ENCODE results near the gene LST1.
A peak's percentile ranks its signal among the peaks of the same experiment; 100 is the strongest.

LST1 gene

DNA sequence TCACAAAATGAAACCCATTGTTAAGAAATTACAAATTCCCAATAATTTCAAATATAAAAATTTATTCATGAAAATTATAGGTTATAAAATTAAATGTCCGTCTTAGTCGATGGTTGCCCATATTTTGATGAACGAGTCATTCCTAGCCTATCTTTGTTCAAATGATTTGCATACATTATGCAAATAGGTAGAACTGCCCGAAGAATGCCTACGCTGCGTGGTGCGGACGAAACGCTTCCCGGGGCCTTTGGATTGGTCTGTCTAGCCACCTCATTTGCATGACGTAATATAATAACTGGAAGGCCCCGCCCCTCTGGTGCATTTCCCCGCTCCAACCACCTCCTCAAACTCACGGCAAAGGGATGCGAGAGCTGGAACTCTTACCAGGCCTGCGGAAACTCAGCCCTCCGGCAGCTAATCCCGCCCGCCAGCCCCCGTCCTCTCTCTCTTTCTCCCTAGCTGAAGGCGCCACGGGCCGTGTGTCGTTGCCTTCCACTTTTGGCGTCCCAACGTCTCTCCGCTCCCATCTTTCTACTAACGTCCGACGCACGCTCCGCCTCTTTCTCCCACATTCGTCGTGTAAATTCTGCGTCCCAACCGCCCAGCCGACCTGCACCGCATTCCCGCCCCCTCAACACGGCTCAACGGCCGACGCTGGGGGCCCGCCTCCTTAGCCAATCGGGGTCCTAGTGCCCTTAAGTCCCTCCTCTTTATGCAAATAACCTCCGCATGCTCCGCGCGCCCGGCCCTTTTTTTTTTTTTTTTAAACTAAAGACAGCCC lies 33.9 kb downstream of the LST1 start:
- DNase-seq (ENCODE audit: low read depth in 1 of 2, low spot score in 1 of 2): peak; percentile 92 to 94

DNA sequence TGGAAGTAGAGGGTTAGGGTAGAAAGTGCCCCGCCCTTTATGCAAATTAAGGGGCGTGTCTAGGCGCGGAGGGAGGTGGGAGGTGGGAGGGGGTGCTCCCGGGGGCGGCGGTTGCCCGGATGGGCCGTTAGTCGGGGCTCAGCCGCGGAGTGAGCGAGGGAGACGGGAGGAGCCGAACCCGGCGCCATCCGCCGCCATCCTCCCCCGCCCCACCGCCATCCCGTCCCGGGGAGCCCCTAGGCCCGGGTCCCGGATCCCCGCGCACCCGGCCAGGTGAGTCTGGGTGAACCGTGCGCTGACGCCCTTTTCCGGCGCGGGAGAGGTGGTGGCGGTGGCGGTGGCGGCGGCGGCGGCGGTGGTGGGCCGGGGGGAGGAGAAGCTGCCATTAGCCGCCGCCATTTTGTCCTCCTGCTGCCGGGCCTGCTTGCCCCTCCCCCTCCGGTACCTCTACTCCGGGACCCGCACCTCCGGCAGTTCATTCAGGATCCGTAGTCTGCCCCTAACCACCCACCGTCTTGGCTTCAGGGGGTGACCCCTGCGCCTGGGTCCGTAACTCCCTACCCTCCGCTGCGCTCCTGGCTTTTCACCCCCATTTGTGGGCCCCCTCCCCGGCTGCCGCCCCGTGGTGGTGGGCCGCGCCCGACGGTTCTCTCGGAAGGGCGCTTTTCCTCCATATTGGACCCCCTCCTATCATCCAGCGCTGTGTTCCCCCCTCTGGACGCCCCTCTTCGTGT lies 34.7 kb downstream of the LST1 start, which contains the start of gene PRRC2A:
TSS of gene PRRC2A (plus strand) at position 130 of the 734 bp plus-strand sequence. CDS start 2,075 bp downstream, outside the sequence.
- peak in 1 of 2 donors; percentile 62 for DNase-seq (ENCODE audit: low read depth in 1 of 2, low spot score in 1 of 2)

DNA sequence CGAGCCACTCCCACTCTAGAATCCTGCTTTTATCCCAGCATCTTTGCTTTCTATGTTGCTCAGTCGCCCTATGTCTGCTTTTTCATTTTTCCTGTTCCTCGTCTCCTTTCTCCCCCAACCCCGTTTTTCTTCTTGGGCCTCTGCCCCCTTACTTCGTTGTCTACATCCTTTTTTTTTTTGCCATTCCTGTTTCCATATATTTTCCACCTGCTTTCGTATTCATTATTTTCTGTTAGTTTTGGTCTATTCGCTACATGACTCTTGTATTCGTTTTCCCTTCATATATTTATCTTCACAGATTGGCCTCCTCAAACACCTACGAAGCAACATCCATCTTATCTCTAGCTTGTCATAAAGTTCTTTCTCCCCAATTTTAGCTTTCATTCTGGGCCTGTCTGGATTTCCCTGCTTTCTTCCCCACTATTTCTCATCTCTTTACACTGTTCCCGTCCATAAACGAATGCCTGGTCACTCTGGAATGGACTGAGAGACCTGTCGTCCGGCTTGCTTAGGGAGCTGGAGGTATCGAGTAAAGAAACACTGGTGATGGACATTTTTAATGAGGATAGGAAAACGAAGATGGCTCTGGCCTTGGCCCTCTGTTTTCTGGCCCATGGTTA lies 35.4 kb downstream of the LST1 start:
- no peak for DNase-seq (ENCODE audit: low read depth in 1 of 2, low spot score in 1 of 2)

DNA sequence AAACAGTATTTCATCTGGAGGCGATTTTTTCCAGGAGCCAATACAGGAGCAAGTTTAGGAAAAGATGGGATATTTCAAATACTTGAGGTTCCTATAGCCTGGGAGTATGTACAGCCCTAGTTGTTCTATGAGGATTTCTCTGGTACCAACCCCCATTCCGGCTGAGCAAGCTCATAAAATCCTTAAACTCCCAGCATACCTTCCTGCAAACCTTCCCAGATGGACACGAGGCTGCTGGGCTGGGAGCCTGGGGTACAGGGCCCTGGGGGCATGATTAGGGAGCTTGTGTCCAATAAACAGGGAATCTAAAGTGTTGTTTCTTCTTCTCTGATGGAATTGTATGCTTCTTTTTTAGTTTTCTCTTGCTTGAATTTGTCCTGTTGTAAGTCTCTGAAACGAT lies 35.9 kb downstream of the LST1 start:
- no peak for DNase-seq (ENCODE audit: low read depth in 1 of 2, low spot score in 1 of 2)

DNA sequence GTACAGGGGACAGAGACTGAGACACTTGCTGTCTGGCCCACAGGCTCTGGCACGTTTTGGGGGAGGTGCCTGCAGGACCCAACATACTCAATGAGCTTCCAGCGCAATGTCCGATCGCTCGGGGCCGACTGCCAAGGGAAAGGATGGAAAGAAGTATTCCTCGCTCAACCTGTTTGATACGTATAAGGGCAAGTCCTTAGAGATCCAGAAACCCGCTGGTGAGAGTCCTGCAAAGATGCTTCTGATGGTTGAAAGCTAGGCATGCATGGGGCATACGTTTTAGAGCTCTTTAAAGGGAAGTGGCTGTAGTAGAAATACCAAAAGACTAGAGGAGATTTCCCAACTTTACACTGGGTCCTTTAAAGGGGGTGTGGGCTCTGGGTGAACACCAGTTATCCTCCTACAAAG lies 36.6 kb downstream of the LST1 start:
- no peak for DNase-seq (ENCODE audit: low read depth in 1 of 2, low spot score in 1 of 2)

DNA sequence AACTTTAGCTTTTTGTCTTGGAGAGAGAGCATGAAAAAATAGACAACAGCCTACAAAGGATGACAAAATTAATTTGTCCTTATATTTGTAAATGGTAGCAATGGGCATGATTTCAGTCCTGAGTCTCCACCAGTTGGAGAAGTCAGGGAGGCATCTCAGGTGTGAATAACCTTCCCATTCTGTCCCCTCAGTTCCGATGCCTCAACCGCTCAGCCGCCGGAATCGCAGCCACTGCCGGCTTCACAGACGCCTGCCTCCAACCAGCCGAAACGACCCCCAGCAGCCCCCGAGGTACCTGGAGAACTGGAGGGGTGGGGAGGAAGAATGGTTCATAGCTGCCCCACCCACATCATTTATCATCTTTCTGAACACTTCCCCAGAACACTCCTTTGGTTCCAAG lies 38.0 kb downstream of the LST1 start:
- no peak for DNase-seq (ENCODE audit: low read depth in 1 of 2, low spot score in 1 of 2)

DNA sequence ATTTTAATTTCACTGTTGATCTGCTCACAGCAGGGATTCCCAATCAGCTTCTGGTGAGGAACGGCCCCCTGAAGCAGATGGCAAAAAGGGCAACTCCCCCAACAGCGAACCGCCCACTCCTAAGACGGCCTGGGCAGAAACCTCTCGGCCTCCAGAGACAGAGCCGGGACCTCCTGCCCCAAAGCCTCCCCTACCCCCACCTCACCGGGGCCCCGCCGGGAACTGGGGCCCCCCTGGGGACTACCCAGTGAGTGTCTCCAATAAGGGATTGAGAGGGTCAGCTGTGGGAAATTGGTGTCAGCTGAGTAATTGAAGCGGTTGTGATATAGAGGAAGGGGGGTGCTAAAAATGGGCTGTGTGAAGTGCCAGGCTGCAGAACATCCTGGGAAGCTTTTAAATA lies 40.9 kb downstream of the LST1 start:
- no peak for DNase-seq (ENCODE audit: low read depth in 1 of 2, low spot score in 1 of 2)

DNA sequence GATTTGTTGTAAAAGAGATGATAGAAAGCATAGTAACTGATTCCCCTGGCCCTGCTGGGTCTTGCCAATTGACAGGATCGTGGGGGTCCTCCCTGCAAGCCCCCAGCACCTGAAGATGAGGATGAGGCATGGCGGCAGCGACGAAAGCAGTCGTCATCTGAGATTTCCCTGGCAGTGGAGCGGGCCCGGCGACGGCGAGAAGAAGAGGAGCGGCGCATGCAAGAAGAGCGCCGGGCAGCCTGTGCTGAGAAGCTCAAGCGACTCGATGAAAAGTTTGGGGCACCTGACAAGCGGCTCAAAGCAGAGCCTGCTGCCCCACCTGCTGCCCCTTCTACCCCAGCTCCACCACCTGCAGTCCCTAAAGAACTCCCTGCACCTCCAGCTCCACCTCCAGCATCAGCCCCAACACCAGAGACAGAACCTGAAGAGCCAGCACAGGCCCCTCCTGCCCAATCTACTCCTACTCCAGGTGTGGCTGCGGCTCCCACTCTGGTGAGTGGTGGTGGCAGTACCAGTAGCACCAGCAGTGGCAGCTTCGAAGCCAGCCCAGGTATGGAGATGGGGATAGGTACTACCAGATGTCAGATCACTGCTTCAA lies 41.7 kb downstream of the LST1 start:
- DNase-seq (ENCODE audit: low read depth in 1 of 2, low spot score in 1 of 2): no peak

DNA sequence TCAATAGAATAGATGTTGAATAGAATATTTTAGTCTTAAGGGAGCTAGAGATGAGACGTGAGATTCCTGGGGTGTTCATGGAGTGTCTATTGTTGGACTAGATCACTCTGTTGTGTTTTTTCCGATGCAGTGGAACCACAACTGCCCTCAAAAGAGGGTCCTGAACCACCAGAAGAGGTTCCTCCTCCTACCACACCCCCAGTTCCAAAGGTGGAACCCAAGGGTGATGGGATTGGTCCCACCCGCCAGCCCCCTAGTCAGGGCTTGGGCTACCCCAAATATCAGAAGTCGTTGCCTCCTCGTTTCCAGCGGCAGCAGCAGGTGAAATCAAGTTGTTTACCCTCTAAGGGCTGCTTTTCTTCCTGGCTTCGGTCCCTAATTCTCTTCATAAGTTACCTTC lies 42.9 kb downstream of the LST1 start:
- no peak for DNase-seq (ENCODE audit: low read depth in 1 of 2, low spot score in 1 of 2)

DNA sequence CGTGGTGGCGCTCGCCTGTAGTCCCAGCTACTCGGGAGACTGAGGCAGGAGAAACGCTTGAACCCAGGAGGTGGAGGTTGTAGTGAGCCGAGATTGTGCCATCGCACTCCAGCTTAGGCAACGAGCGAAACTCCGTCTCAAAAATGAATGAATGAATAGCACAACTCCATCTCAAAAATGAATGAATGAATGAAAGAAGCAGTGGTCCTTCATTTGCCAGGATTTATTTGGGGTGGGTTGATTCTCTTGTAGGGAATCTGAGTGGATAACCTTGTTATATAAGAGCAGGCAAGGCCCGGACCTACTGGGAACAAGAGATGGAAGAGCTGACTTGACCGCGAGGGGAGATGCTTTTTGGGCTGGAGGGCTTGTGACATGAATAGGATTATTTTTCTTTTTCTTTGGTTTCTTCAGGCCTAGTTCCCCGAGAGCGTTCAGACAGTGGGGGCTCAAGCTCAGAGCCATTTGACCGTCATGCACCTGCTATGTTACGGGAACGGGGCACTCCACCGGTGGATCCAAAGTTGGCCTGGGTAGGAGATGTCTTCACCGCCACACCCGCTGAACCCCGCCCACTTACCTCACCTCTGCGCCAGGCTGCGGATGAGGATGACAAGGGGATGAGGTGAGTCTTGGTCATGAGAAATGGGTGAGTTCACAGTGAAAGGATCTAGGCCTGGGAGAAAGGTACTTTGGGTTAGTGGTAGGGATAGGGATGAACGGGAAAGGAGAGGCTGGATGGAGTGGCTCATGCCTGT lies 44.3 kb downstream of the LST1 start:
- no peak for DNase-seq (ENCODE audit: low read depth in 1 of 2, low spot score in 1 of 2)

DNA sequence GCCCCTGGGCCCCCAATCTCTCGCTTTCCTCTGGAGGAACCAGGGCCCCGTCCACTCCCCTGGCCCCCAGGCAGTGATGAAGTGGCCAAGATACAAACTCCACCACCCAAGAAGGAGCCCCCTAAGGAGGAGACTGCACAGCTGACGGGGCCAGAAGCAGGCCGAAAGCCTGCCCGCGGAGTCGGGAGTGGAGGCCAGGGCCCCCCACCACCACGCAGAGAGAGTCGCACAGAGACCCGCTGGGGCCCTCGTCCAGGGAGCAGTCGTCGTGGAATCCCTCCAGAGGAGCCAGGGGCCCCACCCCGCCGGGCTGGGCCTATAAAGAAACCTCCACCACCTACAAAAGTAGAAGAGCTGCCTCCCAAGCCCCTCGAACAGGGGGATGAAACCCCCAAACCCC lies 45.1 kb downstream of the LST1 start:
- DNase-seq (ENCODE audit: low read depth in 1 of 2, low spot score in 1 of 2): no peak

DNA sequence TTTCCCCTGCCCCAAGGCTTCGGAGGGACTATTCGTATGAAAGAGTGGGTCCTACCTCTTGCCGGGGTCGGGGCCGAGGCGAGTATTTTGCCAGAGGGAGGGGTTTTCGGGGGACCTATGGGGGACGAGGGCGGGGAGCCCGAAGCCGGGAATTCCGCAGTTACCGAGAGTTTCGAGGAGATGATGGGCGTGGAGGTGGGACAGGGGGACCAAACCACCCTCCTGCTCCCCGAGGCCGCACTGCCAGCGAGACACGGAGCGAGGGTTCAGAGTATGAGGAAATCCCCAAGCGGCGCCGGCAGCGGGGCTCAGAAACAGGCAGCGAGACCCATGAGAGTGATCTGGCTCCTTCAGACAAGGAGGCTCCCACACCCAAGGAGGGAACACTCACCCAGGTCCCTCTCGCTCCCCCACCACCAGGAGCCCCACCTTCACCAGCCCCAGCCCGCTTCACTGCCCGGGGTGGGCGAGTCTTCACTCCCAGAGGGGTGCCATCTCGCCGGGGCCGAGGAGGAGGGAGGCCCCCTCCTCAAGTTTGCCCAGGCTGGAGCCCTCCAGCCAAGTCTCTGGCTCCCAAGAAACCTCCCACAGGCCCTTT lies 45.7 kb downstream of the LST1 start:
- no peak for DNase-seq (ENCODE audit: low read depth in 1 of 2, low spot score in 1 of 2)

DNA sequence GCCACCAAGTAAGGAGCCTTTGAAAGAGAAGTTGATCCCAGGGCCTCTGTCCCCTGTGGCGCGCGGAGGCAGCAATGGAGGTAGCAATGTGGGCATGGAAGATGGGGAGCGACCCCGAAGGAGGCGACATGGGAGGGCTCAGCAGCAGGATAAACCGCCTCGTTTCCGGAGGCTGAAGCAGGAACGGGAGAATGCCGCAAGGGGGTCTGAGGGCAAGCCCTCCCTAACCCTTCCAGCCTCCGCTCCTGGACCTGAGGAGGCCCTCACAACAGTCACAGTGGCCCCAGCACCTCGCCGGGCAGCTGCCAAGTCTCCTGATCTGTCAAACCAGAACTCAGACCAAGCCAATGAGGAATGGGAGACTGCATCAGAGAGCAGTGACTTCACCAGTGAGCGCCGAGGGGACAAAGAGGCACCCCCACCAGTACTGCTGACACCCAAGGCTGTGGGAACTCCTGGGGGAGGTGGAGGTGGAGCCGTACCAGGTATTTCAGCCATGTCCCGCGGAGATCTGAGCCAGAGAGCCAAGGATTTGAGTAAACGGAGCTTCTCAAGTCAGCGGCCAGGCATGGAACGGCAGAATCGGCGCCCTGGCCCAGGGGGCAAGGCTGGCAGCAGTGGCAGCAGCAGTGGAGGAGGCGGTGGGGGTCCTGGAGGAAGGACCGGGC lies 46.3 kb downstream of the LST1 start:
- DNase-seq (ENCODE audit: low read depth in 1 of 2, low spot score in 1 of 2): no peak

DNA sequence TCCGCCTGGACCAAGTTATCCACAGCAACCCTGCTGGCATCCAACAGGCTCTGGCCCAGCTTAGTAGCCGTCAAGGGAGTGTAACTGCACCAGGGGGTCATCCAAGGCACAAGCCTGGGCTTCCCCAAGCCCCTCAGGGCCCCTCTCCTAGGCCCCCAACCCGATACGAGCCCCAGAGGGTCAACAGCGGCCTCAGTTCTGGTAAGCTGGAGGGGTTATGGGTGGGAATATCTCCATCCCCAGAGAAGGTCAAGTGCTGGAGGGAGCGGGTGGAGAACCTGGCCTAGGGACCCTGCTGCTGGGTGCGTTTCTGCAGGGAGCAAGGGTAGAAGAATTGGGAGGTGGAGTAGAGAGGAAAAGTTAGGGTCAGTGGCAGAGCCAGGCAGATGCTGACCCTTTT lies 47.4 kb downstream of the LST1 start:
- DNase-seq (ENCODE audit: low read depth in 1 of 2, low spot score in 1 of 2): no peak

DNA sequence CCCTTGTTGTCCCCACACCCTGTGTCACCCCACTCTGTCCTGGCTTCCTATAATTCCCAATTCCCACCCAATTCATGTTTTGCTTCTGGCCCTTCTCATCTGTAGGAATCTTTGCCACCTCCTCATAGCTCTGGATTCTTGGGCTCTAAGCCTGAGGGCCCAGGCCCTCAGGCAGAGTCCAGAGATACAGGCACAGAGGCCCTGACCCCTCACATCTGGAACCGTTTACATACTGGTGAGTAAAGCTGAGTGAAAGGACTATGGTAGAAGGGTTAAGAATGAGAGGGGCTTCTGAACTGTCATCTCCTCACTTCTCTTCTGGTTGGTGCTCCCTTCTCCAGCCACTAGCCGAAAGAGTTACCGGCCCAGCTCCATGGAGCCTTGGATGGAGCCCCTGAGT lies 48.1 kb downstream of the LST1 start:
- DNase-seq (ENCODE audit: low read depth in 1 of 2, low spot score in 1 of 2): no peak

DNA sequence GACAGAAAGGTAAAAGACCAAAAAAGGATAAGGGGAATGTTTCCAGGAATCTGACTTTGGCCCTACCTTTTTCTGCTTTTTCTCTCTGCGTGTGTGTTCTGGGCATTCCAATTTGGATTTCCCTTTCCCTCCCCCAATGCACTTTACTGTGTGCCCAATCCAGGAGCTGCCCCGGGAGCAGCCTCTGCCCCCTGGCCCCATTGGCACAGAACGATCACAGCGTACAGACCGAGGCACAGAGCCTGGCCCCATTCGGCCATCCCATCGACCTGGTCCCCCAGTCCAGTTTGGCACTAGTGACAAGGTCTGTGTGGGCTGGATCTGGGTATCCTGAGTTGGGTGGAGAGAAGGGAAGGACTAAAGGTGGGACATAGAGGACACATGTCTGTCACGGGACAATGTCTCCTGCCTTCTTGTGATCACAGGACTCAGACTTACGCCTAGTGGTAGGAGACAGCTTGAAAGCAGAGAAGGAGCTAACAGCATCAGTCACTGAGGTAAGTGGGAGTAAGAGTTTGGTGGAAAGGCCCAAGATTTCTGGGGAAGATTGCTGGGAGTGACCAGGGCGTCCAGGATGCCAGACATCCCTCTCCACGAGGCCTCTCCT lies 49.0 kb downstream of the LST1 start:
- DNase-seq (ENCODE audit: low read depth in 1 of 2, low spot score in 1 of 2): no peak

DNA sequence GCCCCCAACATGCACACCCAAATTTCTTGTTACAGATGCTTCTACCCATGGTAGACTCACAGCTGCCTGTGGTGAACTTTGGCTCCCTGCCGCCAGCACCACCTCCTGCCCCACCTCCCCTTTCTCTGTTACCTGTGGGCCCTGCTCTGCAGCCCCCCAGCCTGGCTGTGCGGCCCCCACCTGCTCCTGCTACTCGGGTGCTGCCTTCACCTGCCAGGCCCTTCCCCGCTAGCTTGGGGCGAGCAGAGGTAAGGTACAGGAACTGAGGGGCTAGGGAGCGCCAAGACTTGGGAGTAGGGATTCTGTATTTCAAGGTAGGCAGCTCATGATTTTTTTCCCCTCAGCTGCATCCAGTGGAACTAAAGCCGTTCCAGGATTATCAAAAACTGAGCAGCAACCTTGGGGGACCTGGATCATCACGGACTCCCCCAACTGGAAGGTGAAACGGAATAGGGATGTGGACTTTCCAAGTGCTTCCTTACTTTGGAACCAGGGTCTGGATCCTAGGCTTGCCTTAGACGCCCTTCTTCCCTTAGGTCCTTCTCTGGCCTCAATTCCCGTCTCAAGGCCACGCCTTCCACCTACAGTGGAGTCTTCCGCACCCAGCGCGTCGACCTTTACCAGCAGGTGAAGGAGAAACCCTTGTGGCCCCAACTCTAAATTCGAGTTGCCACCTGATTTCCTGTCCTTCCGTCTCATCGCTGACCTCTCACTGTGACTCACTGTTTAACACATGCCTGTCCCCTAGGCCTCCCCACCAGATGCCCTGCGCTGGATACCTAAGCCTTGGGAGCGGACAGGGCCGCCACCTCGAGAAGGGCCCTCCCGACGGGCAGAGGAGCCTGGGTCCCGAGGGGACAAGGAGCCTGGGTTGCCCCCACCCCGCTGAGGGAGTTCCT lies 50.9 kb downstream of the LST1 start:
- no peak for DNase-seq (ENCODE audit: low read depth in 1 of 2, low spot score in 1 of 2)
